Measurements from ENCODE around the gene MEN1.

Gene MEN1

DNA sequence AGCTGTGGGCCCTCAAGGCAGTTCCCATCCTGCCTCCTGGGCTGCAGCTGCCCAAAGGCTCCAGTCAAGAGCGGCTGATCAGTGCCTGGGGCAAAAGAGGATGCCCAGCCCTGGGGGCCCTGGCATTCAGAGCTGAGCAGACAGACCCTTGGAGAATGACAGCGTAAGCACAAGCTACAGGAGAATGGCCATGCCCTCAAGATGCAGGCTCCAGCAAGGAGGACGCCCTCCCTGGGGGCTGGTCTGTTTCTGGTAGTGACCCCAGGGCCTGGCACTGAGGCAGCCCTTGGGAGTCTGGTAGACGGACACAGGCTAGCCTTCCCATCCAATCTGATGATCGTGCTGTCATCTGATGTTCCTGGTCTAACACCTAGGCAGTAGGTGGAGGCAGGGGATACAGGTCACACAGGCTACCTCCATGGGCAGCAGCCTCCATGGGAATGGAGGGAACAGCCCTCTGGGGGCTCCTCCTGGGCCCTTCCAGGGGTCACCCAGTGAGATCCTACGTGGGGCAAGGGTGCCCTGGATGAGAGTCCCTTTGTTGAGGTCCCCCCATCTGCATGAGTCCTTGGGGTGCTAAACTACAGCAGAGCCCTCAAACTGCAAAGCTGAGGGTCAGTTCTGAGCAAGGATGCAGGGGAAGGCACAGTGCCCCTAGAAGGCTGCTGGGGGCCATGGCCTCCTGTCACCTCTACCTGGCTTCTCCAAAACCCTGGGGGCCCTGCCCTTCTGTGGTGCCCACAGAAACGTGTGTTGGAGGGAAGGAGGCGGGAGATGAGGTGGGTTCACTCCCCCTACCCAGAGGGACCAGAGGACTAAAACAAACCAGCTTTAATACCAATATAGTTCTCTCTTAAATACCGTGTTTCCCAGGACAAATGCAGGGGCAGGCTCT is 21.8 kb downstream of the MEN1 start:
- no peak overlapping the region for H3K4me3 ChIP-seq (ENCODE audit: low read length in 2 of 2)
- H3K9ac ChIP-seq (ENCODE audit: low read length in 2 of 2) = no peak overlapping the region
- no peaks in the 10 kb centered on the region for H3K9me3 ChIP-seq (ENCODE audit: control insufficient read depth in 2 of 2, low read length in 2 of 2)
- no peaks in the 10 kb centered on the region for H3K27me3 ChIP-seq (ENCODE audit: control insufficient read depth in 1 of 2, insufficient read depth in 2 of 2, low read length in 2 of 2)
- peaks cover 3% of the 10 kb centered on the region for H3K4me1 ChIP-seq (ENCODE audit: control insufficient read depth, insufficient read depth, low read length)
- H3K27ac ChIP-seq (ENCODE audit: low read length) = no peak overlapping the region
- peaks cover 0 to 10% of the 10 kb centered on the region in 2 donors for H3K36me3 ChIP-seq (ENCODE audit: control insufficient read depth in 2 of 2, insufficient read depth in 2 of 2, low read length in 2 of 2)

DNA sequence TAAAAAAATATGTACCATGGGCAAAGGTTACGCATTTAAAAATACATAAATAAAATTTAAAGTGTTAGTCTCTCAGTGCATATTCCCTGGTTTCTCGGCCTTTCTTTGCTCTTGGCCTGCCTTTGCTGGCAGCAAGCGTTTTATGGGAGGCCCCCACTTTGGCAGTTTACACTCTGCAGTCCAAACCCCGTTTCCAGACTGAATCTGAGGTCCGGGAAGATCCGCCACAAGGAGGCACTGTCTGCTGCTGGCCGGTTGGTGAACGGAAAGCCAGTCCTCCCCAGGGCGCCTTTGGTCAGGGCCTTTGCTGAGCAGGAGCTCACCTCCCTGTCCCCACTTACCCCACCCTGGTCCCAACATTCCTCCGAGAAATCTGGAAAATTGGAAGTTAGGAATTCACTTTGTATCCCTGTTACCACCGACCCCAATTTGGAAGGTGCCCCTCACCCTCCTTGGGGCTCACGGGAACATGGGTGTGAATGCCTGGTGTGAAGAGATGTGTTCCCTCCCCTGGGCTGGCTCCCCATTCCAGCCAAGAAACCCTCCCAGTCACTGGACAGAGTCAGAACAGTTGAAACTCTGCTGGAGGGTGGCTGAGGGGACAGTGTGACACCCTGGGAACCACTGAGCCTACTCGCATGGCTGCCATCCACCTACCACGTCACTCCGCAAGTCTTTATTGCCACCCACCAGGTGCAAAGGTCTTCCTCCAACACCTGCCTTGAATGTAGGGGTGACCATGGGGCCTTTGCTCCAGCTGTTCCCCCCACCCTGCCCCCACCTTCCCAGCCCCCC is 22.6 kb downstream of the MEN1 start:
- Histone ChIP-seq H3K4me1 (ENCODE audit: control insufficient read depth, insufficient read depth, low read length) (peaks cover 3% of the 10 kb centered on the region), H3K9me3 (ENCODE audit: control insufficient read depth in 2 of 2, low read length in 2 of 2) (no peaks in the 10 kb centered on the region), H3K4me3 (ENCODE audit: low read length in 2 of 2) (no peak overlapping the region), H3K36me3 (ENCODE audit: control insufficient read depth in 2 of 2, insufficient read depth in 2 of 2, low read length in 2 of 2) (peaks cover 0 to 10% of the 10 kb centered on the region in 2 donors), H3K9ac (ENCODE audit: low read length in 2 of 2) (peak overlapping the region in 1 of 2 donors; percentile 21), H3K27ac (ENCODE audit: low read length) (no peak overlapping the region), H3K27me3 (ENCODE audit: control insufficient read depth in 1 of 2, insufficient read depth in 2 of 2, low read length in 2 of 2) (no peaks in the 10 kb centered on the region)

- Histone ChIP-seq H3K9ac (ENCODE audit: low read length in 2 of 2) (no peak overlapping the region), H3K4me3 (ENCODE audit: low read length in 2 of 2) (no peak overlapping the region), H3K4me1 (ENCODE audit: control insufficient read depth, insufficient read depth, low read length) (peaks cover 3% of the 10 kb centered on the region), H3K27ac (ENCODE audit: low read length) (no peak overlapping the region), H3K36me3 (ENCODE audit: control insufficient read depth in 2 of 2, insufficient read depth in 2 of 2, low read length in 2 of 2) (peaks cover 0 to 9% of the 10 kb centered on the region in 2 donors), H3K27me3 (ENCODE audit: control insufficient read depth in 1 of 2, insufficient read depth in 2 of 2, low read length in 2 of 2) (no peaks in the 10 kb centered on the region), H3K9me3 (ENCODE audit: control insufficient read depth in 2 of 2, low read length in 2 of 2) (no peaks in the 10 kb centered on the region)
Measured at GRCh38 chr11:64786308-64786707, 24.0 kb downstream of the MEN1 start.

DNA sequence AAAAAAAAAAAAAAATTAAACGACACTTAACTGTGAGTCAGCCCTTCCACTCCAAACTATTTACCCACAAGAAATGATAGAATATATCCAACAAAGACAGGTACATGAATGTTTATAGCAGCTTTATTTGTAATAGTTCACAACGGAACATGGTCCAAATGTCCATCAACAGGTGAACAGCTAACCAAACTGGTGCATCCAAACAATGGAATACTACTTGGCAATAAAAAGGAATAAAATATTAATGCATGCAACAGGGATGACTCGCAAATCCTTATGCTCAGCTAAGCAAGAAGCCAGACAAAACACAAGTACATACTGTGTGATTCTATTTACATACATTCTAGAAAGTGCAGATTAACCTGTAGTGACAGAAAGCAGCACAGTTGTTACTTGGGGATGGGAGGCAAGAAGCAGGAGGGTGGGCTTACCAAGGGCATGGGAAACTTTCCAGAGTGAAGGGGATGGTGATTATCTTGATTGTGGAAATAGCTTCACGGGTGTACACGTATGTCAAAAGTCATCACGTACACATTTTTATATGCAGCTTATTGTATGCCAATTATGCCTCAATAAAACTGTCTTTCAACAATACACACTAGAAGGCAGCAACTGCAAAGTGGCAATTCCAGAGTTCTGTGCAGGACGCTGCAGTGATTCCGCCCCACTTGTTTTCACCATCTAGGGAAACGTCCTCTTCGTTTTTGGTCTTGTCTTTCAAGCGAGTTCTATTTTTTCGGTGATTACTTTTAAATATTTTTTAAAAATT is 25.4 kb downstream of the MEN1 start:
- Histone ChIP-seq H3K27ac (ENCODE audit: low read length) (no peak overlapping the region), H3K36me3 (ENCODE audit: control insufficient read depth in 2 of 2, insufficient read depth in 2 of 2, low read length in 2 of 2) (peaks cover 0 to 5% of the 10 kb centered on the region in 2 donors), H3K9me3 (ENCODE audit: control insufficient read depth in 2 of 2, low read length in 2 of 2) (no peaks in the 10 kb centered on the region), H3K9ac (ENCODE audit: low read length in 2 of 2) (no peak overlapping the region), H3K4me1 (ENCODE audit: control insufficient read depth, insufficient read depth, low read length) (peaks cover 3% of the 10 kb centered on the region), H3K4me3 (ENCODE audit: low read length in 2 of 2) (no peak overlapping the region), H3K27me3 (ENCODE audit: control insufficient read depth in 1 of 2, insufficient read depth in 2 of 2, low read length in 2 of 2) (no peaks in the 10 kb centered on the region)

GRCh38 chr11:64778473-64779298 is 31.7 kb downstream of the MEN1 start, which contains the start of gene SF1:
TSS of gene SF1 (minus strand) at chr11:64778542. CDS start at chr11:64778392, 150 bp downstream.
- Histone ChIP-seq H3K9ac (ENCODE audit: low read length in 2 of 2) (peak within 1 kb of the TSS; percentile 86 to 89), H3K36me3 (ENCODE audit: control insufficient read depth in 2 of 2, insufficient read depth in 2 of 2, low read length in 2 of 2) (peaks cover 17 to 30% of the 10 kb centered on the region in 2 donors), H3K27me3 (ENCODE audit: control insufficient read depth in 1 of 2, insufficient read depth in 2 of 2, low read length in 2 of 2) (no peaks in the 10 kb centered on the region), H3K9me3 (ENCODE audit: control insufficient read depth in 2 of 2, low read length in 2 of 2) (no peaks in the 10 kb centered on the region), H3K4me3 (ENCODE audit: low read length in 2 of 2) (peak within 1 kb of the TSS; percentile 95 to 98), H3K27ac (ENCODE audit: low read length) (peak within 1 kb of the TSS; percentile 93), H3K4me1 (ENCODE audit: control insufficient read depth, insufficient read depth, low read length) (peaks cover 18% of the 10 kb centered on the region)

DNA sequence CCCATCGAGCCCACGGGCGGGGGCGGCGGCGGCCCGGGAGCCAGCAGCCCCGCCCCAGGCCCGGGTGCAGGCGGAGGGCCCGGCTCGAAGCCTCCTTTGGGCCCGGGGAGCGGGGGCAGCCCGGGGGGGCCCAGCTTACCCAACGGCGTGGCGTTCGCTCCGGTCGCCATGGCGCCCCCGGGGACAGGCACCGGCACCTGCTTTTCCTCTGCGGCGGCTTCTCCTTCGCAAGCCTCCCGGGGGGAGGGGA is 32.2 kb downstream of the MEN1 start:
- Histone ChIP-seq H3K9ac (ENCODE audit: low read length in 2 of 2) (peak overlapping the region; percentile 61 to 89), H3K27me3 (ENCODE audit: control insufficient read depth in 1 of 2, insufficient read depth in 2 of 2, low read length in 2 of 2) (no peaks in the 10 kb centered on the region), H3K27ac (ENCODE audit: low read length) (peak overlapping the region; percentile 93), H3K36me3 (ENCODE audit: control insufficient read depth in 2 of 2, insufficient read depth in 2 of 2, low read length in 2 of 2) (peaks cover 23 to 35% of the 10 kb centered on the region in 2 donors), H3K4me3 (ENCODE audit: low read length in 2 of 2) (peak overlapping the region in 1 of 2 donors; percentile 77), H3K9me3 (ENCODE audit: control insufficient read depth in 2 of 2, low read length in 2 of 2) (no peaks in the 10 kb centered on the region), H3K4me1 (ENCODE audit: control insufficient read depth, insufficient read depth, low read length) (peaks cover 23% of the 10 kb centered on the region)

DNA sequence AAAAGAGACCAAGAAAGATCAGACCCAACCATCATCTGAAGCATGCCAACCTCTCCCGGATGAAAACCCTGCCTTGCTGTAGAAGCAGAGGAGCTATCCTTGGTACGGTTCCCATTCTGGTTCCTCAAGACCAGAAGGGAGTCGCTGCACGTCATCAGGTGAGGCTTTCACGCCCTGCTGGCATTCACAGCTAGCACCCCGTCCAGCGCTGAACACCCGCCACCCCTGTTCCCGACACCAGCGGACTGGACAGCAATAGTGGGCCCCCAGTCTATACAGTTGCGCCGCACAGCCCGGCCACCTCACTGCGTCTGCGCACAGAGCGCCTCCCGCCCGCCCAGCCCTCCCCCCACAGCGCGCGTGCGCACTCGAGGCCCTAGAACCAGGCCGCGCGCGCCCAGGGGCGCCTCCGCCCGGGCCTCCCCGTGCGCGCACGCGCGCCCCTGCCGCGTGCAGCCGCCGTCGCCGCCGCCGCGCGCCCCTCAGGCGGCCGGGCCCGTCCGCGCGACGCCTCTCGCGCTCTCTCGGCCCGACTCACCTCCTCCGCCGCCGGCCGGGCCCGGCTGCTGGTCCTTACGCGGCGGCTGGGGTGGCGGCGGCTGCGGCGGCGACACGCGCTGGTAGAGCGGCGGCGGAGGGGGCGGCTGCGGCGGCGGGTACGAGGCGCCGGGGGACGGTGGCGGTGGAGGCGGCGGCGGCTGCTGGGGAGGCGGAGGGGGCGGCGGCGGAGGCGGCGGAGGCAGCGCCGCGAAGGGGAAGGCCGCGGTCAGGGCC is 32.7 kb downstream of the MEN1 start:
- Histone ChIP-seq H3K27ac (ENCODE audit: low read length) (peak overlapping the region; percentile 93), H3K4me1 (ENCODE audit: control insufficient read depth, insufficient read depth, low read length) (peaks cover 28% of the 10 kb centered on the region), H3K27me3 (ENCODE audit: control insufficient read depth in 1 of 2, insufficient read depth in 2 of 2, low read length in 2 of 2) (no peaks in the 10 kb centered on the region), H3K36me3 (ENCODE audit: control insufficient read depth in 2 of 2, insufficient read depth in 2 of 2, low read length in 2 of 2) (peaks cover 28 to 40% of the 10 kb centered on the region in 2 donors), H3K9me3 (ENCODE audit: control insufficient read depth in 2 of 2, low read length in 2 of 2) (no peaks in the 10 kb centered on the region), H3K9ac (ENCODE audit: low read length in 2 of 2) (peak overlapping the region; percentile 86 to 89), H3K4me3 (ENCODE audit: low read length in 2 of 2) (peak overlapping the region; percentile 95 to 98)

DNA sequence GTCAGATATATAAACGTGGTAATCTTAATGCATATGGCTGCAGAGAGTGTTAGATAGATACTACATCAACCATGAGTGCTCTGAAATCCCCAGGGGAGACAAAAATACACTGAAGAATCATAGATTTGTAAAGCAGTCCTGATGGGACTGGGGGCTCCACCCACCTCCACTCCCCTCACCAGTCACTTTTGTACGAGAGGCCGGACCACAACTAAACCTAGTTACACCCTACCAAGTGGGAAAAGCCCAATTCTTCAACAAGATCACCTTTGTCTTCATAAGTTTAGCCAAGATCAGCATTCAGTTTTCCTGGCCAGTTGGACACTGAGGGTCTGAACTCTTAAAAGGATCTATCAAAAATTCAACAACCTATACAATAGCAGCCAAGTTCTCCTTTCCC is 33.5 kb downstream of the MEN1 start:
- peaks cover 31% of the 10 kb centered on the region for H3K4me1 ChIP-seq (ENCODE audit: control insufficient read depth, insufficient read depth, low read length)

GRCh38 chr11:64776425-64776824 is 33.9 kb downstream of the MEN1 start:
- H3K9ac ChIP-seq (ENCODE audit: low read length in 2 of 2) = peak overlapping the region; percentile 84 to 86
- peaks cover 31% of the 10 kb centered on the region for H3K4me1 ChIP-seq (ENCODE audit: control insufficient read depth, insufficient read depth, low read length)
- H3K36me3 ChIP-seq (ENCODE audit: control insufficient read depth in 2 of 2, insufficient read depth in 2 of 2, low read length in 2 of 2) = peaks cover 36 to 51% of the 10 kb centered on the region in 2 donors

More for the DNA sequence above, 33.5 kb downstream of the MEN1 start:
- H3K27ac ChIP-seq (ENCODE audit: low read length) = peak overlapping the region; percentile 55
- peak overlapping the region; percentile 84 to 86 for H3K9ac ChIP-seq (ENCODE audit: low read length in 2 of 2)
- peaks cover 31 to 46% of the 10 kb centered on the region in 2 donors for H3K36me3 ChIP-seq (ENCODE audit: control insufficient read depth in 2 of 2, insufficient read depth in 2 of 2, low read length in 2 of 2)
- peak overlapping the region; percentile 95 to 98 for H3K4me3 ChIP-seq (ENCODE audit: low read length in 2 of 2)
- H3K27me3 ChIP-seq (ENCODE audit: control insufficient read depth in 1 of 2, insufficient read depth in 2 of 2, low read length in 2 of 2) = no peaks in the 10 kb centered on the region
- H3K9me3 ChIP-seq (ENCODE audit: control insufficient read depth in 2 of 2, low read length in 2 of 2) = no peaks in the 10 kb centered on the region

More at GRCh38 chr11:64776425-64776824, 33.9 kb downstream of the MEN1 start:
- Histone ChIP-seq H3K4me3 (ENCODE audit: low read length in 2 of 2) (peak overlapping the region; percentile 95 to 98), H3K27ac (ENCODE audit: low read length) (no peak overlapping the region), H3K27me3 (ENCODE audit: control insufficient read depth in 1 of 2, insufficient read depth in 2 of 2, low read length in 2 of 2) (no peaks in the 10 kb centered on the region), H3K9me3 (ENCODE audit: control insufficient read depth in 2 of 2, low read length in 2 of 2) (no peaks in the 10 kb centered on the region)

Measured in stomach smooth muscle (tissue), 2 donors.